Neural crest cell (in vitro differentiated cells): Measurements from ENCODE around the gene ZFPL1. TPM values are rescaled to one million over a fixed set of nuclear protein-coding genes. Genes with fewer than 3 reads are reported as not detected.

ENCODE experiments used
- DNase-seq: peaks from one replicate; pipeline ENCODE4 v3.0.0; 2021; ENCODE audit warnings: low read depth, mixed read lengths, low spot score
- H3K27ac Mint-ChIP-seq: one replicate; pipeline ENCODE4 v1.8.0; 2021; ENCODE audit warnings: mild to moderate bottlenecking, mixed read lengths; ENCODE audit not compliant: unreplicated experiment
- H3K27me3 Mint-ChIP-seq: 2 replicates; pipeline ENCODE4 v1.8.0; 2021; ENCODE audit warnings: low read depth, mild to moderate bottlenecking, mixed read lengths
- H3K36me3 Mint-ChIP-seq: 2 replicates; pipeline ENCODE4 v1.8.0; 2021; ENCODE audit warnings: low read depth, mild to moderate bottlenecking, mixed read lengths
- H3K4me1 Mint-ChIP-seq: 2 replicates; pipeline ENCODE4 v1.8.0; 2021; ENCODE audit warnings: mixed read lengths
- H3K4me3 Mint-ChIP-seq: one replicate; pipeline ENCODE4 v1.8.0; 2021; ENCODE audit warnings: mild to moderate bottlenecking, mixed read lengths
- H3K9me3 Mint-ChIP-seq: 2 replicates; pipeline ENCODE4 v1.8.0; 2021; ENCODE audit warnings: mixed read lengths
- CTCF ChIP-seq: fragments of 200-600 bp; sonication (generic); conservative IDR thresholded peaks from 2 replicates; pipeline ENCODE4 v1.5.0; 2021; ENCODE audit warnings: antibody characterized with exemption, mild to moderate bottlenecking
- total RNA-seq: library from RNA; stranded (reverse); gene quantifications from 2 replicates; pipeline ENCODE4 v1.2.1, GENCODE V29; 2021

The ZFPL1 gene
- total RNA-seq, 1 donor from 2014 or later = 35.7 TPM

GRCh38 chr11:65057526-65057925 lies 26.5 kb upstream of the ZFPL1 start:
- H3K9me3 Mint-ChIP-seq = no peaks in the 10 kb centered on the region
- no peak for DNase-seq
- H3K36me3 Mint-ChIP-seq = no peaks in the 10 kb centered on the region
- no peaks in the 10 kb centered on the region for H3K4me1 Mint-ChIP-seq
- TF ChIP-seq CTCF = no peak
- peaks cover 12% of the 10 kb centered on the region for H3K27me3 Mint-ChIP-seq
- no peak overlapping the region for H3K4me3 Mint-ChIP-seq
- no peak overlapping the region for H3K27ac Mint-ChIP-seq

GRCh38 chr11:65058012-65058411 lies 26.0 kb upstream of the ZFPL1 start:
- no peaks in the 10 kb centered on the region for H3K9me3 Mint-ChIP-seq
- no peak overlapping the region for H3K4me3 Mint-ChIP-seq
- DNase-seq = no peak
- H3K27ac Mint-ChIP-seq = no peak overlapping the region
- peaks cover 12% of the 10 kb centered on the region for H3K27me3 Mint-ChIP-seq
- no peaks in the 10 kb centered on the region for H3K36me3 Mint-ChIP-seq
- no peaks in the 10 kb centered on the region for H3K4me1 Mint-ChIP-seq
- TF ChIP-seq CTCF = no peak

GRCh38 chr11:65058419-65059054 lies 25.5 kb upstream of the ZFPL1 start, which contains the start of gene NAALADL1:
NAALADL1 (minus strand) TSS chr11:65058553; CDS start chr11:65058521, 32 bp downstream.
- DNase-seq = no peak
- Mint-ChIP-seq H3K9me3 (no peaks in the 10 kb centered on the region), H3K27me3 (peaks cover 12% of the 10 kb centered on the region), H3K4me1 (no peaks in the 10 kb centered on the region), H3K4me3 (no peak within 1 kb of the TSS), H3K36me3 (no peaks in the 10 kb centered on the region), H3K27ac (no peak within 1 kb of the TSS)
- TF ChIP-seq CTCF = no peak

GRCh38 chr11:65059523-65059922 lies 24.5 kb upstream of the ZFPL1 start:
- peaks cover 9% of the 10 kb centered on the region for H3K27me3 Mint-ChIP-seq
- no peaks in the 10 kb centered on the region for H3K4me1 Mint-ChIP-seq
- no peaks in the 10 kb centered on the region for H3K9me3 Mint-ChIP-seq
- no peak overlapping the region for H3K4me3 Mint-ChIP-seq
- no peaks in the 10 kb centered on the region for H3K36me3 Mint-ChIP-seq
- DNase-seq = no peak
- no peak for TF ChIP-seq CTCF
- H3K27ac Mint-ChIP-seq = no peak overlapping the region

GRCh38 chr11:65059959-65060824 lies 23.8 kb upstream of the ZFPL1 start:
- H3K36me3 Mint-ChIP-seq = no peaks in the 10 kb centered on the region
- no peak overlapping the region for H3K27ac Mint-ChIP-seq
- no peaks in the 10 kb centered on the region for H3K9me3 Mint-ChIP-seq
- H3K27me3 Mint-ChIP-seq = peaks cover 9% of the 10 kb centered on the region
- H3K4me1 Mint-ChIP-seq = no peaks in the 10 kb centered on the region
- DNase-seq = no peak
- no peak for TF ChIP-seq CTCF
- H3K4me3 Mint-ChIP-seq = no peak overlapping the region
